ENCODE measurements around the gene CORO2B. TPM values are rescaled to one million over a fixed set of nuclear protein-coding genes. Genes with fewer than 3 reads are reported as not detected.
A peak's percentile ranks its signal among the peaks of the same experiment; 100 is the strongest.

The CORO2B gene
- total RNA-seq, 1 donor from 2014 or later = 11.0 TPM

DNA sequence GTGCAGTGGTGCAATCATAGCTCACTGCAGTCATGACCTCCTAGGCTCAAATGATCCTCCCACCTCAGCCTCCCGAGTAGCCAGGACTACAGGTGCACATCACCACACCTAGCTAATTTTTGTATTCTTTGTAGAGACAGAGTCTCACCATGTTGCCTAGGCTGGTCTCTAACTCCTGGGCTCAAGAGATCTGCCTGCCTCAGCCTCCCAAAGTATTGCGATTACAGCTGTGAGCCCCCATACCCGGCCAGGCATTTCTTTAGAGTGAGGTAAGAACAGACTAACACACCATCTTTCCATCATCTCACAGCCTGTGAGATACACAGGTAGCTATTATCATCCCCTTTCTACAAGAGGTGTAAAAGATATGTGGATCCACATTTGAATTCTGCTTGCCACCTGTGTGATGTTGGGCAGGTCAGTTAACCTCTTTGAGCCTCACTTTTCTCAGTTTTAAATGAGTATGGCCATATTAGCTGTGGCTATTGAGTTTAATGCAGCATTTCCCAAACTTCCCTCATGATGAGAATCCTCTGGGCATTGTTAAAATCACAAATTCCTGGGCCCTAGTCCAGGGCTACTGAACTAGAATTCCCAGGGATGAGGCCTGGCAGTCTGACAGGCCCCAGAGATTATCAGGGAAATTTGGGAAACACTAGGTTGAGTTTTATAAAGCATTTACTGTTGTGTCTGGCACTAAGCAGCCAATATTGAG lies 195.9 kb downstream of the CORO2B start:
- no peaks in the 10 kb centered on the region for H3K9me3 ChIP-seq
- DNase-seq (ENCODE audit: low spot score in 2 of 2) = no peak
- no peaks in the 10 kb centered on the region for H3K27me3 ChIP-seq
- H3K27ac ChIP-seq = peak overlapping the region; percentile 82 to 89
- H3K36me3 ChIP-seq = peaks cover 4 to 13% of the 10 kb centered on the region in 2 donors
- TF ChIP-seq, protein P1, sequence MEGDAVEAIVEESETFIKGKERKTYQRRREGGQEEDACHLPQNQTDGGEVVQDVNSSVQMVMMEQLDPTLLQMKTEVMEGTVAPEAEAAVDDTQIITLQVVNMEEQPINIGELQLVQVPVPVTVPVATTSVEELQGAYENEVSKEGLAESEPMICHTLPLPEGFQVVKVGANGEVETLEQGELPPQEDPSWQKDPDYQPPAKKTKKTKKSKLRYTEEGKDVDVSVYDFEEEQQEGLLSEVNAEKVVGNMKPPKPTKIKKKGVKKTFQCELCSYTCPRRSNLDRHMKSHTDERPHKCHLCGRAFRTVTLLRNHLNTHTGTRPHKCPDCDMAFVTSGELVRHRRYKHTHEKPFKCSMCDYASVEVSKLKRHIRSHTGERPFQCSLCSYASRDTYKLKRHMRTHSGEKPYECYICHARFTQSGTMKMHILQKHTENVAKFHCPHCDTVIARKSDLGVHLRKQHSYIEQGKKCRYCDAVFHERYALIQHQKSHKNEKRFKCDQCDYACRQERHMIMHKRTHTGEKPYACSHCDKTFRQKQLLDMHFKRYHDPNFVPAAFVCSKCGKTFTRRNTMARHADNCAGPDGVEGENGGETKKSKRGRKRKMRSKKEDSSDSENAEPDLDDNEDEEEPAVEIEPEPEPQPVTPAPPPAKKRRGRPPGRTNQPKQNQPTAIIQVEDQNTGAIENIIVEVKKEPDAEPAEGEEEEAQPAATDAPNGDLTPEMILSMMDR (IDR thresholded peaks at IDR 0.05) = no peak
- H3K4me3 ChIP-seq = no peak overlapping the region
- intact Hi-C loops (cut with DNase I) = loop anchor here (2.0 kb wide), 1 partner anchor 44 kb away; no protein-coding TSS in a partner anchor
- H3K4me1 ChIP-seq = peaks cover 3 to 26% of the 10 kb centered on the region in 2 donors

DNA sequence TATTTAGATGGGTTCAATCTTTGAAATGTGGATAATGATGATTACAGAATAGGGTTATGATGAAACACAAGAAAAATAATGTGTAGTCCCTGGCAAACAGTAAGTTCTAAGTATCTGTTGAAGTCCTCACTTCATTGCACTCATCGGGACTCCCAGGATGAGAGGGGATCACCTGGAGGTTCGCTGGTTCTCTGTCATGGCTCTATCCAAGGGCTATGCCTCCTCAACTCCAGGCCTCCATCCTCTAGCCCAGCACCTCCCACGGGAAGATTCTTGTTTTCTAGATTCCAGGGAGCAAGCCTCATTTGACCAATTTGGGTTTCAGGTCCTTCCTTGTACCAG lies 196.4 kb downstream of the CORO2B start:
- DNase-seq (ENCODE audit: low spot score in 2 of 2) = no peak
- TF ChIP-seq, protein P1 (IDR thresholded peaks at IDR 0.05) = no peak
- Histone ChIP-seq H3K27ac (peak overlapping the region; percentile 82 to 89), H3K4me3 (no peak overlapping the region), H3K27me3 (no peaks in the 10 kb centered on the region), H3K4me1 (peaks cover 3 to 26% of the 10 kb centered on the region in 2 donors), H3K9me3 (no peaks in the 10 kb centered on the region), H3K36me3 (peaks cover 8 to 18% of the 10 kb centered on the region in 2 donors)
- intact Hi-C loops (cut with DNase I) = loop anchor here (2.0 kb wide), 1 partner anchor 44 kb away; no protein-coding TSS in a partner anchor

DNA sequence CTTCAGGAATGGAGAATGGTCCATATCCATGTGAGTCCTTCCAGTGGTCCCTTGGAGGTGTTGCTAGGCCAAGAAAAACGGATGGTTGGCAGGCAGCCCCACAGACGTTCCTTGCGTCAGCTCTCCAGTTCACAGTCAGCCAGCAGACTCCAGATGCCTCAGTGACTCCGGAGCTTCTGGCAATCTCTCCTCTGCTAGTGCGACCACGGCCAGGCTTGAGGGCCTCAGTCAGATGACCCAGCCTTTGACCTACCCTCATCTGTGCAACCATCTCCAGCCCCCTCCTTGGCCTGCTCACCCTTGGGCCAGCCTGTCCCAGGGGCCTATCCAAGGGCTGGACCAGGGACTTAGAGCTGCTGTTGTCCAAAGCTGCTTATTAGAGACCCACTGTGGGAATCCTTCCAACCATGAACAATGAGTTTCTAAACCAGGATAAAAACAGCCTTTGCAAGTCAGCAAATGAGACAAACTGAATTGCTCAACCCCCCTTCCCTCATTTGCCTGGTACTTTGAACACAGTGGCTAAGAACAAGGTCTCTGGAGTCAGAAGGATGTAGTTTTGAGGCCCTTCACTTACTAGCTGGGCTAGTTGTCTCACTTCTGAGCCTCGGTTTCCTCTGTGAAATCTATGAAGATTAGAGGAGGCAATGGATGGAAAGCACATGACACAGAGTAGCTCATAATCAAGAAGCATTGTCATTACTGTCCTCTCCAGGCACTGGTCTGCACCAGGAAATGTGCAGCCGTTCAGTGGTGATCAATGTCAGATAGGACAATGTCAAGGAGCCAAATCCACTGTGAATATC lies 197.1 kb downstream of the CORO2B start:
- H3K36me3 ChIP-seq = peaks cover 12 to 24% of the 10 kb centered on the region in 2 donors
- no peaks in the 10 kb centered on the region for H3K9me3 ChIP-seq
- TF ChIP-seq, protein P1 (IDR thresholded peaks at IDR 0.05) = no peak
- no peaks in the 10 kb centered on the region for H3K27me3 ChIP-seq
- peaks cover 3 to 26% of the 10 kb centered on the region in 2 donors for H3K4me1 ChIP-seq
- DNase-seq (ENCODE audit: low spot score in 2 of 2) = peak; percentile 25 to 93
- H3K4me3 ChIP-seq = peak overlapping the region in 1 of 2 donors; percentile 34
- intact Hi-C loops (cut with DNase I) = loop anchor here (2.0 kb wide), 1 partner anchor 43 kb away; no protein-coding TSS in a partner anchor
- H3K27ac ChIP-seq = peak overlapping the region; percentile 82 to 89

DNA sequence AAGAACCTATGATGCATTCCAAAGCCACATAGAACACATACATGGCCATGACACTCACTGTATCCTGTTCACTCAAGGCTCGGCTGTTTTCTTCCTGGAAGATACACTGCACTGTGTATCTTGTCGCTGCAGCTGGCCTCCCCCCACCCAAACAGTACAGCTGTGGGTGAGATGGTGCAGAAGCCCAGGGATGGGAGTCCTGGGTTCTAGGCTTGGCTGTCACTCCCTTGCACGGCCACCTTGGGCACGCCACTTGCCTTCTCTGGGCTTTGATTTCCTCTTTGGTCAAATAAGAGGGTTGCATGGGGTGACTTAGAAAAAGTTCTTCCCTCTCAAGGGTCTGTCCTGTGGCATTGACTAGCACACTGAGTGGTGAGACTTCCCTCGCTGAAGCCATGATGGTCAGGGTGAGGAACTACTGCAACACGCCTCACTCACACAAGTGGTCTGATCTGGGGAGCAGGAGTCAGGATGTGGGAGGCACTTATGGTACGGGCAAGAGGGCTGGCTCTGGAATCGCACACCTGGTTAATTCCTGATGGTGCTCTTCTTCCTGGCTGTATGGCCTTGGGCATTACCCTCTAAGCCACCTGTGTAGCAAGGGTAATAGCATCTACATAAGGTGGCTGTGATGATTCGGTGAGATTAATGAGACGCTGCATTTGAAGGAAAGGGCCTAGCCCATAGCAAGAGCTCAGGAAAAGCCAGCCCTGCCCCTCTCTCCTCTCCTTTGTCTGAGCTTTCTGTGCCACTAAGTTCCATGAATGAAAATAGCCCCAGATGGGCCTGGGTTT lies 197.9 kb downstream of the CORO2B start:
- Histone ChIP-seq H3K4me1 (peaks cover 3 to 26% of the 10 kb centered on the region in 2 donors), H3K36me3 (peaks cover 12 to 30% of the 10 kb centered on the region in 2 donors), H3K4me3 (no peak overlapping the region), H3K9me3 (no peaks in the 10 kb centered on the region), H3K27ac (peak overlapping the region; percentile 82 to 89), H3K27me3 (no peaks in the 10 kb centered on the region)
- DNase-seq (ENCODE audit: low spot score in 2 of 2) = no peak
- intact Hi-C loops (cut with DNase I) = no loop called here
- TF ChIP-seq, protein P1 (IDR thresholded peaks at IDR 0.05) = no peak

Other genes starting within 250 kb of the CORO2B start
- gene ITGA11, start 146.8 kb upstream of the CORO2B start, total RNA-seq = 136 TPM
- 19.2 TPM for gene ANP32A, start 241.9 kb downstream of the CORO2B start, total RNA-seq

Data from ascending aorta (tissue), 2 donors.